PC-3 (cell line): ENCODE data around the gene NOS2.

Experiments used
- CTCF ChIP-seq: fragments of 300-600 bp; sonication (generic); conservative IDR thresholded peaks from 2 replicates; pipeline ENCODE4 v1.5.1; 2017; ENCODE audit warnings: antibody characterized with exemption, low read depth, mild to moderate bottlenecking, low read length
- EZH2 ChIP-seq: fragments of 300-600 bp; sonication (generic); IDR thresholded peaks from one replicate; pipeline ENCODE4 v1.6.1; 2017; ENCODE audit warnings: antibody characterized with exemption, mild to moderate bottlenecking, low read length; ENCODE audit not compliant: unreplicated experiment
- EZH2phosphoT487 ChIP-seq: fragments of 300-600 bp; sonication (generic); IDR thresholded peaks from 2 replicates; pipeline ENCODE4 v1.6.1; 2018; ENCODE audit warnings: mild to moderate bottlenecking, antibody characterized with exemption, low read length, borderline replicate concordance

- TF ChIP-seq EZH2 (no peak), CTCF (no peak), EZH2phosphoT487 (no peak)
Measured at GRCh38 chr17:27792095-27792494, 8.2 kb downstream of the NOS2 start.
